HCT116 (cell line): ENCODE measurements around the gene IGF2. TPM values are rescaled to one million over a fixed set of nuclear protein-coding genes. Genes with fewer than 3 reads are reported as not detected.

Experiments used
- ATAC-seq: fragments of 200-7000 bp; cut with Tn5 transposase; 2 replicates; pipeline ENCODE4 v1.9.1; 2020; ENCODE audit warnings: mild to moderate bottlenecking, moderate library complexity
- BruUV-seq: library from RNA; stranded (reverse); fragments of 400-500 nt; replicated peaks from 2 replicates; lab custom pipeline; 2021; lab: Mats Ljungman, UMichigan
- CTCF ChIA-PET: fragments of 300-600 bp; sonication (Branson Sonifier 250); formaldehyde crosslinking; loops from one replicate; lab custom pipeline; 2021; ENCODE audit warnings: antibody characterized with exemption; lab: Charles Lee
- POLR2A ChIA-PET: fragments of 300-600, 350-600 bp; sonication (Branson Sonifier 250); formaldehyde crosslinking; loops from one replicate; lab custom pipeline; 2021; ENCODE audit warnings: antibody characterized with exemption; lab: Charles Lee
- RAD21 ChIA-PET, 2 experiments: fragments of 300-600 bp; sonication (Branson Sonifier 250); formaldehyde crosslinking; loops; one replicate each; lab custom pipeline; 2023; ENCODE audit warnings: low total read pairs in 2 of 2; ENCODE audit not compliant: uncharacterized antibody in 2 of 2, unreplicated experiment in 2 of 2, low non-redundant PET in 1 of 2; lab: Charles Lee
- DNase-seq: peaks from one replicate; pipeline ENCODE4 v3.0.0-alpha.2; 2010; ENCODE audit warnings: low read depth, low spot score
- H2AFZ ChIP-seq: fragments of 200-600 bp; shearing (Covaris generic), sonication (generic); 2 replicates; pipeline ENCODE4 v1.6.1; 2017; ENCODE audit warnings: low read depth, mixed run types, mixed read lengths, antibody characterized with exemption, low read length; ENCODE audit not compliant: poor library complexity, severe bottlenecking
- H3K27ac ChIP-seq: 2 replicates; pipeline ENCODE4 v1.5.1; 2012; ENCODE audit warnings: low read depth, low read length
- H3K27me3 ChIP-seq: fragments of 200-600 bp; sonication (generic); 2 replicates; pipeline ENCODE4 v1.6.1; 2016; ENCODE audit warnings: mixed run types, low read length, mixed read lengths; ENCODE audit not compliant: insufficient read depth
- H3K36me3 ChIP-seq, 2 experiments: fragments of 200-500 bp in 1 of 2; fragments of 200-600 bp in 1 of 2; sonication (Bioruptor generic) in 1 of 2; sonication (generic) in 1 of 2; 2 replicates each; pipeline versions ENCODE4 v1.5.1 to v1.6.1; 2014 to 2016; ENCODE audit warnings: low read length in 2 of 2, inconsistent platforms in 1 of 2, mixed read lengths in 1 of 2, mixed run types in 1 of 2; ENCODE audit not compliant: insufficient read depth in 2 of 2, control insufficient read depth in 1 of 2
- H3K4me1 ChIP-seq, 2 experiments: fragments of 200-600 bp in 1 of 2; sonication (generic) in 1 of 2; 2 replicates each; pipeline versions ENCODE4 v1.5.1 to v1.6.1; 2012 to 2017; ENCODE audit warnings: low read length in 2 of 2, inconsistent platforms in 1 of 2, mild to moderate bottlenecking in 1 of 2, mixed read lengths in 1 of 2, mixed run types in 1 of 2, moderate library complexity in 1 of 2; ENCODE audit not compliant: insufficient read depth in 2 of 2, control insufficient read depth in 1 of 2
- H3K4me2 ChIP-seq: fragments of 200-600 bp; sonication (generic); 2 replicates; pipeline ENCODE4 v1.6.1; 2017; ENCODE audit warnings: mixed run types, low read length, mixed read lengths
- H3K4me3 ChIP-seq, 2 experiments: fragments of 200-600 bp in 1 of 2; sonication (generic) in 1 of 2; replicated peaks in 1 of 2; 2 replicates each; pipeline ENCODE4 v1.5.1; 2011 to 2016; ENCODE audit warnings: low read length in 2 of 2, control low read depth in 1 of 2, low read depth in 1 of 2, mild to moderate bottlenecking in 1 of 2, mixed read lengths in 1 of 2, mixed run types in 1 of 2
- H3K79me2 ChIP-seq: fragments of 200-600 bp; sonication (generic); 2 replicates; pipeline ENCODE4 v1.6.1; 2017; ENCODE audit warnings: mild to moderate bottlenecking, mixed run types, low read length, moderate library complexity, mixed read lengths; ENCODE audit not compliant: insufficient read depth
- H3K9ac ChIP-seq: fragments of 200-600 bp; sonication (generic); 2 replicates; pipeline ENCODE4 v1.6.1; 2016; ENCODE audit warnings: low read length, mixed read lengths
- H3K9me2 ChIP-seq: fragments of 200-600 bp; sonication (generic), shearing (Covaris generic); 2 replicates; pipeline ENCODE4 v1.6.1; 2017; ENCODE audit warnings: mixed run types, mild to moderate bottlenecking, moderate library complexity; ENCODE audit not compliant: insufficient read depth
- H3K9me3 ChIP-seq, 2 experiments: fragments of 200-500 bp in 1 of 2; fragments of 200-600 bp in 1 of 2; sonication (Bioruptor generic) in 1 of 2; sonication (generic) in 1 of 2; 2 replicates each; pipeline ENCODE4 v1.6.1; 2014 to 2017; ENCODE audit warnings: low read length in 2 of 2, mixed read lengths in 2 of 2, inconsistent platforms in 1 of 2, low read depth in 1 of 2, mild to moderate bottlenecking in 1 of 2, mixed run types in 1 of 2, moderate library complexity in 1 of 2; ENCODE audit not compliant: control insufficient read depth in 1 of 2, insufficient read depth in 1 of 2
- H4K20me1 ChIP-seq: fragments of 200-600 bp; sonication (generic), shearing (Covaris generic); 2 replicates; pipeline ENCODE4 v1.6.1; 2017; ENCODE audit warnings: mixed run types, mild to moderate bottlenecking, moderate library complexity; ENCODE audit not compliant: insufficient read depth
- CTCF ChIP-seq, 3 experiments: fragments of 200-600 bp in 1 of 3; sonication (generic) in 1 of 3; IDR thresholded peaks in 2 of 3; conservative IDR thresholded peaks in 1 of 3; 2 replicates each; pipeline ENCODE4 v1.5.1; 2012 to 2017; ENCODE audit warnings: low read depth in 2 of 3, low read length in 2 of 3, antibody characterized with exemption in 1 of 3, borderline replicate concordance in 1 of 3, control low read depth in 1 of 3, mild to moderate bottlenecking in 1 of 3, mixed read lengths in 1 of 3, mixed run types in 1 of 3, moderate library complexity in 1 of 3; ENCODE audit not compliant: insufficient read depth in 1 of 3
- EGR1 ChIP-seq: IDR thresholded peaks from 2 replicates; pipeline ENCODE4 v1.6.1; 2012; ENCODE audit warnings: low read depth
- EZH2phosphoT487 ChIP-seq: fragments of 200-600 bp; IDR thresholded peaks from 2 replicates; pipeline ENCODE4 v1.6.1; 2018; ENCODE audit warnings: antibody characterized with exemption, borderline replicate concordance
- POLR2AphosphoS5 ChIP-seq: IDR thresholded peaks from 2 replicates; pipeline ENCODE4 v1.6.1; 2011; ENCODE audit warnings: mild to moderate bottlenecking, low read depth, low read length, moderate library complexity
- ZBTB33 ChIP-seq: IDR thresholded peaks from 2 replicates; pipeline ENCODE4 v1.6.1; 2011; ENCODE audit warnings: mild to moderate bottlenecking, low read length, moderate library complexity; ENCODE audit not compliant: insufficient replicate concordance; ENCODE audit errors: extremely low read depth
- intact Hi-C: fragments of 100-400 bp; cut with micrococcal nuclease; formaldehyde crosslinking; loops from 2 replicates; pipeline ENCODE4 v1.10.0; 2022
- total RNA-seq: library from RNA; stranded (reverse); gene quantifications from one replicate; pipeline ENCODE4 v1.2.1, GENCODE V29; 2021; ENCODE audit not compliant: unreplicated experiment
- TF ChIP-seq, protein P1 (sequence below): IDR thresholded peaks from 2 replicates; pipeline ENCODE4 v1.6.1; 2012

Gene IGF2
- total RNA-seq, 1 experiment from 2014 or later: 17.9 TPM

GRCh38 chr11:2188745-2189144 is 49.6 kb upstream of the IGF2 start:
- no peak for TF ChIP-seq ZBTB33
- no peak for TF ChIP-seq POLR2AphosphoS5
- TF ChIP-seq, protein P1, sequence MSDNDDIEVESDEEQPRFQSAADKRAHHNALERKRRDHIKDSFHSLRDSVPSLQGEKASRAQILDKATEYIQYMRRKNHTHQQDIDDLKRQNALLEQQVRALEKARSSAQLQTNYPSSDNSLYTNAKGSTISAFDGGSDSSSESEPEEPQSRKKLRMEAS: no peak
- no peak for TF ChIP-seq EGR1
- no peak for TF ChIP-seq EZH2phosphoT487
- no peak for TF ChIP-seq CTCF (IDR thresholded peaks at IDR 0.05 in 2 of 3, conservative IDR thresholded peaks at IDR 0.05 in 1 of 3; ENCODE audit: borderline replicate concordance in 1 of 3, insufficient read depth in 1 of 3, low read depth in 2 of 3, low read length in 2 of 3)
- DNase-seq: no peak
- Histone ChIP-seq H3K27ac (no peak overlapping the region), H3K9me3 (no peaks in the 10 kb centered on the region), H4K20me1 (no peaks in the 10 kb centered on the region), H3K4me2 (no peak overlapping the region), H3K9ac (no peak overlapping the region), H3K4me1 (peaks cover 0 to 13% of the 10 kb centered on the region in 2 experiments; a peak in 1 of 4 replicates), H2AFZ (no peak overlapping the region), H3K36me3 (no peaks in the 10 kb centered on the region), H3K27me3 (no peaks in the 10 kb centered on the region), H3K9me2 (no peaks in the 10 kb centered on the region), H3K79me2 (no peaks in the 10 kb centered on the region), H3K4me3 (no peak overlapping the region)
- POLR2A ChIA-PET: no interaction called here
- intact Hi-C loops: no loop called here
- no TSS peak for BruUV-seq
- CTCF ChIA-PET: interaction anchor here (0.7 kb wide), 1 partner anchor 10 kb away, joined by 3 read pairs; no protein-coding TSS in a partner anchor
- ATAC-seq: no peak
- RAD21 ChIA-PET: no interaction called here
